HepG2 (cell line): ENCODE data around the gene ZNF629. TPM values are rescaled to one million over a fixed set of nuclear protein-coding genes. Genes with fewer than 3 reads are reported as not detected.

Experiments
- ARNT2 ChIP-seq: sonication (generic); formaldehyde crosslinking; IDR thresholded peaks from 2 replicates; pipeline ENCODE4 v1.8.0; 2022; ENCODE audit warnings: mild to moderate bottlenecking, low read depth, missing genetic modification reagents, moderate library complexity
- ATRX ChIP-seq: sonication (generic); formaldehyde crosslinking; IDR thresholded peaks from 2 replicates; pipeline ENCODE4 v1.4.0; 2020; ENCODE audit warnings: missing genetic modification reagents, borderline replicate concordance
- CENPX ChIP-seq: sonication (generic); formaldehyde crosslinking; IDR thresholded peaks from 2 replicates; pipeline ENCODE4 v1.9.0; 2021; ENCODE audit warnings: mild to moderate bottlenecking, missing genetic modification reagents, moderate library complexity
- DNMT3B ChIP-seq: conservative IDR thresholded peaks from 2 replicates; pipeline ENCODE4 v1.6.1; 2016; ENCODE audit warnings: missing biosample characterization, control low read depth
- ESRRA ChIP-seq: sonication (generic); formaldehyde crosslinking; IDR thresholded peaks from 2 replicates; pipeline ENCODE4 v1.5.1; 2020; ENCODE audit warnings: mild to moderate bottlenecking, low read depth, missing genetic modification reagents
- FIP1L1 ChIP-seq: fragments of 200-400 bp; formaldehyde crosslinking; IDR thresholded peaks from 2 replicates; pipeline ENCODE4 v1.6.1; 2018; ENCODE audit warnings: low read depth, mild to moderate bottlenecking, low read length, moderate library complexity, borderline replicate concordance; ENCODE audit not compliant: insufficient read depth
- HOXA7 ChIP-seq: sonication (generic); formaldehyde crosslinking; IDR thresholded peaks from 2 replicates; pipeline ENCODE4 v1.8.1; 2022; ENCODE audit warnings: mild to moderate bottlenecking, missing genetic modification reagents, moderate library complexity
- KLF9 ChIP-seq: IDR thresholded peaks from 2 replicates; pipeline ENCODE4 v1.6.1; 2016; ENCODE audit warnings: low read depth
- MEF2D ChIP-seq: sonication (generic); formaldehyde crosslinking; IDR thresholded peaks from 2 replicates; pipeline ENCODE4 v1.5.1; 2020; ENCODE audit warnings: mild to moderate bottlenecking, missing genetic modification reagents
- MTF2 ChIP-seq: sonication (generic); formaldehyde crosslinking; IDR thresholded peaks from 2 replicates; pipeline ENCODE4 v1.5.0; 2020; ENCODE audit warnings: missing genetic modification reagents, borderline replicate concordance
- MYC ChIP-seq: sonication (generic); formaldehyde crosslinking; IDR thresholded peaks from 2 replicates; pipeline ENCODE4 v1.9.0; 2021; ENCODE audit warnings: missing genetic modification reagents, borderline replicate concordance
- PLRG1 ChIP-seq: fragments of 450-650 bp; conservative IDR thresholded peaks from 2 replicates; pipeline ENCODE4 v1.6.1; 2016
- REXO4 ChIP-seq: sonication (generic); formaldehyde crosslinking; IDR thresholded peaks from 2 replicates; pipeline ENCODE4 v1.8.0; 2022; ENCODE audit warnings: missing genetic modification reagents, mild to moderate bottlenecking, borderline replicate concordance
- SRY ChIP-seq: sonication (generic); formaldehyde crosslinking; IDR thresholded peaks from 2 replicates; pipeline ENCODE4 v1.8.0; 2022; ENCODE audit warnings: mild to moderate bottlenecking, missing genetic modification reagents
- TBX2 ChIP-seq: sonication (generic); formaldehyde crosslinking; IDR thresholded peaks from 2 replicates; pipeline ENCODE4 v1.5.0; 2020; ENCODE audit warnings: missing genetic modification reagents, mild to moderate bottlenecking, borderline replicate concordance
- TIGD3 ChIP-seq: sonication (generic); formaldehyde crosslinking; IDR thresholded peaks from 2 replicates; pipeline ENCODE4 v1.5.1; 2020; ENCODE audit warnings: mild to moderate bottlenecking, missing genetic modification reagents, borderline replicate concordance
- ZBTB3 ChIP-seq: sonication (generic); formaldehyde crosslinking; IDR thresholded peaks from 2 replicates; pipeline ENCODE4 v1.4.0; 2020; ENCODE audit warnings: low read depth, mild to moderate bottlenecking, moderate library complexity, missing genetic modification reagents, borderline replicate concordance
- ZBTB7B ChIP-seq: sonication (generic); formaldehyde crosslinking; IDR thresholded peaks from 2 replicates; pipeline ENCODE4 v1.4.0; 2020; ENCODE audit warnings: missing genetic modification reagents
- ZGPAT ChIP-seq: IDR thresholded peaks from 2 replicates; pipeline ENCODE4 v1.6.1; 2016; ENCODE audit warnings: mild to moderate bottlenecking
- ZNF24 ChIP-seq: fragments of 450-650 bp; IDR thresholded peaks from 2 replicates; pipeline ENCODE4 v1.6.1; 2017; ENCODE audit warnings: antibody characterized with exemption, mild to moderate bottlenecking
- ZNF382 ChIP-seq: sonication (generic); formaldehyde crosslinking; IDR thresholded peaks from 2 replicates; pipeline ENCODE4 v1.5.0; 2020; ENCODE audit warnings: missing genetic modification reagents, mild to moderate bottlenecking, borderline replicate concordance
- ZNF616 ChIP-seq: sonication (generic); formaldehyde crosslinking; IDR thresholded peaks from 2 replicates; pipeline ENCODE4 v1.5.0; 2020; ENCODE audit warnings: low read depth, mild to moderate bottlenecking, missing genetic modification reagents
- ZNF782 ChIP-seq: sonication (generic); formaldehyde crosslinking; IDR thresholded peaks from 2 replicates; pipeline ENCODE4 v1.4.0; 2020; ENCODE audit warnings: missing genetic modification reagents, mild to moderate bottlenecking, borderline replicate concordance
- polyA plus RNA-seq, 8 experiments: library from polyadenylated mRNA; depleted of rRNA in 3 of 8; stranded (reverse) in 7 of 8; unstranded in 1 of 8; fragments of >200 nt; fragmentation: Illumina TruSeq in 4 of 8; extraction: Trizol in 4 of 8; gene quantifications; 2 replicates each; pipeline versions ENCODE4 v1.2.1 to v1.2.3, GENCODE V29; 2011 to 2016; ENCODE audit warnings: low read depth in 4 of 8, missing spikeins in 1 of 8, mixed read lengths in 1 of 8; ENCODE audit not compliant: insufficient read depth in 1 of 8
- total RNA-seq, 5 experiments: library from RNA; depleted of rRNA; stranded (reverse); fragments of >200 nt; fragmentation: Illumina TruSeq; extraction: Trizol; gene quantifications; 2 replicates each; pipeline ENCODE4 v1.2.3, GENCODE V29; 2016; ENCODE audit warnings: low read depth in 1 of 5
- TF ChIP-seq, protein P1 (sequence below): sonication (generic); formaldehyde crosslinking; IDR thresholded peaks from 2 replicates; pipeline ENCODE4 v1.8.0; 2022; ENCODE audit warnings: missing genetic modification reagents, mild to moderate bottlenecking, moderate library complexity, borderline replicate concordance
- TF ChIP-seq, protein P2 (sequence below): sonication (generic); formaldehyde crosslinking; IDR thresholded peaks from 2 replicates; pipeline ENCODE4 v1.4.0; 2020; ENCODE audit warnings: mild to moderate bottlenecking, missing genetic modification reagents
- TF ChIP-seq, protein P3 (sequence below): sonication (generic); formaldehyde crosslinking; IDR thresholded peaks from 2 replicates; pipeline ENCODE4 v1.4.0; 2020; ENCODE audit warnings: missing genetic modification reagents

Gene ZNF629
- total and polyA plus RNA-seq, 2 of the 13 experiments (the other 11 are each of a cell fraction or from before 2014, with no cell fraction given): 6.1 to 16.5 TPM

DNA sequence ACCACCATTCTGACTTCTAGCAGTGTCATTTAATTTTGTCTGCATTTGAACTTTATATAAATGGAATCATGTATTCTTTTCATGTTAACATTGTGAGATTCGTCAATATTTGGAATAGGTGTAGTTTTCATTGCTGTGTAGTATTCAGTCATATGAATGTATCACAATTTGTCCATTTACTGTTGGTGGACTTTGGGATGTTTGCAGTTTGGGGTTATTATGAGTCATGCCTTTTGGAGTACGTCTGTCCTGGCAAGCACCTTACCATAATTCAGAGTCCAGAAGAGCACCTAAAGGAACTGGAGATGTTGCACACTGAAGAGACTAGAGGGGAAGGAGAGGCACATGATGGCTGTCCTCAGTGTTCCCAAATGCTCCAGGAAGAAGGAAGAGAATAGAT is 41.9 kb downstream of the ZNF629 start (continued):
- TF ChIP-seq ZGPAT (CRISPR knock-in tag): no peak
- TF ChIP-seq HOXA7 (CRISPR knock-in tag): no peak
- no peak for TF ChIP-seq ZNF616 (CRISPR knock-in tag)
- no peak for TF ChIP-seq DNMT3B (CRISPR knock-in tag)
- no peak for TF ChIP-seq ATRX (CRISPR knock-in tag)
- TF ChIP-seq, protein P1, sequence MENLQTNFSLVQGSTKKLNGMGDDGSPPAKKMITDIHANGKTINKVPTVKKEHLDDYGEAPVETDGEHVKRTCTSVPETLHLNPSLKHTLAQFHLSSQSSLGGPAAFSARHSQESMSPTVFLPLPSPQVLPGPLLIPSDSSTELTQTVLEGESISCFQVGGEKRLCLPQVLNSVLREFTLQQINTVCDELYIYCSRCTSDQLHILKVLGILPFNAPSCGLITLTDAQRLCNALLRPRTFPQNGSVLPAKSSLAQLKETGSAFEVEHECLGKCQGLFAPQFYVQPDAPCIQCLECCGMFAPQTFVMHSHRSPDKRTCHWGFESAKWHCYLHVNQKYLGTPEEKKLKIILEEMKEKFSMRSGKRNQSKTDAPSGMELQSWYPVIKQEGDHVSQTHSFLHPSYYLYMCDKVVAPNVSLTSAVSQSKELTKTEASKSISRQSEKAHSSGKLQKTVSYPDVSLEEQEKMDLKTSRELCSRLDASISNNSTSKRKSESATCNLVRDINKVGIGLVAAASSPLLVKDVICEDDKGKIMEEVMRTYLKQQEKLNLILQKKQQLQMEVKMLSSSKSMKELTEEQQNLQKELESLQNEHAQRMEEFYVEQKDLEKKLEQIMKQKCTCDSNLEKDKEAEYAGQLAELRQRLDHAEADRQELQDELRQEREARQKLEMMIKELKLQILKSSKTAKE (CRISPR knock-in tag): no peak
- TF ChIP-seq KLF9: no peak
- TF ChIP-seq MYC (CRISPR knock-in tag): no peak
- no peak for TF ChIP-seq FIP1L1
- no peak for TF ChIP-seq MTF2 (CRISPR knock-in tag)
- TF ChIP-seq, protein P2, sequence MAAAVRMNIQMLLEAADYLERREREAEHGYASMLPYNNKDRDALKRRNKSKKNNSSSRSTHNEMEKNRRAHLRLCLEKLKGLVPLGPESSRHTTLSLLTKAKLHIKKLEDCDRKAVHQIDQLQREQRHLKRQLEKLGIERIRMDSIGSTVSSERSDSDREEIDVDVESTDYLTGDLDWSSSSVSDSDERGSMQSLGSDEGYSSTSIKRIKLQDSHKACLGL (CRISPR knock-in tag): no peak
- TF ChIP-seq SRY: no peak
- no peak for TF ChIP-seq ZBTB3 (CRISPR knock-in tag)
- TF ChIP-seq TBX2: no peak
- no peak for TF ChIP-seq ZNF782 (CRISPR knock-in tag)
- TF ChIP-seq ZNF382 (CRISPR knock-in tag): no peak
- TF ChIP-seq, protein P3, sequence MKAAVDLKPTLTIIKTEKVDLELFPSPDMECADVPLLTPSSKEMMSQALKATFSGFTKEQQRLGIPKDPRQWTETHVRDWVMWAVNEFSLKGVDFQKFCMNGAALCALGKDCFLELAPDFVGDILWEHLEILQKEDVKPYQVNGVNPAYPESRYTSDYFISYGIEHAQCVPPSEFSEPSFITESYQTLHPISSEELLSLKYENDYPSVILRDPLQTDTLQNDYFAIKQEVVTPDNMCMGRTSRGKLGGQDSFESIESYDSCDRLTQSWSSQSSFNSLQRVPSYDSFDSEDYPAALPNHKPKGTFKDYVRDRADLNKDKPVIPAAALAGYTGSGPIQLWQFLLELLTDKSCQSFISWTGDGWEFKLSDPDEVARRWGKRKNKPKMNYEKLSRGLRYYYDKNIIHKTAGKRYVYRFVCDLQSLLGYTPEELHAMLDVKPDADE (CRISPR knock-in tag): no peak
- no peak for TF ChIP-seq TIGD3 (CRISPR knock-in tag)
- peak; percentile 58; the same call in 1 of the 2 replicates for TF ChIP-seq ESRRA (CRISPR knock-in tag)
- TF ChIP-seq PLRG1: no peak
- no peak for TF ChIP-seq ARNT2 (CRISPR knock-in tag)
- peak; percentile 25; the same call in 1 of the 2 replicates for TF ChIP-seq ZNF24
- TF ChIP-seq CENPX (CRISPR knock-in tag): no peak
- no peak for TF ChIP-seq ZBTB7B (CRISPR knock-in tag)
- no peak for TF ChIP-seq REXO4 (CRISPR knock-in tag)
- TF ChIP-seq MEF2D (CRISPR knock-in tag): no peak
